Psoas muscle (tissue), 8 donors: ENCODE results near the gene CERS5. TPM values are rescaled to one million over a fixed set of nuclear protein-coding genes. Genes with fewer than 3 reads are reported as not detected.

ENCODE experiments used
- ATAC-seq, 4 donors: fragments of 200-7000 bp; cut with Tn5 transposase; one replicate each; pipeline ENCODE4 v1.9.1; 2020; ENCODE audit warnings: moderate library complexity in 3 of 4, mild to moderate bottlenecking in 2 of 4
- DNase-seq, 2 donors: peaks; one replicate each; pipeline ENCODE4 v3.0.0-alpha.2; 2020
- H3K27ac ChIP-seq: fragments of 200-600 bp; one replicate; pipeline ENCODE4 v1.8.0; 2022
- H3K27me3 ChIP-seq, 3 donors: fragments of 200-600 bp in 1 of 3; one replicate each; pipeline versions ENCODE4 v1.6.1 to v1.8.0; 2013 to 2022; ENCODE audit warnings: low read length in 2 of 3, mild to moderate bottlenecking in 2 of 3, moderate library complexity in 1 of 3; ENCODE audit not compliant: insufficient read depth in 3 of 3
- H3K36me3 ChIP-seq, 2 donors: fragments of 200-600 bp in 1 of 2; one replicate each; pipeline versions ENCODE4 v1.6.1 to v1.8.0; 2013 to 2022; ENCODE audit warnings: low read depth in 1 of 2, mild to moderate bottlenecking in 1 of 2, moderate library complexity in 1 of 2; ENCODE audit not compliant: insufficient read depth in 1 of 2
- H3K4me1 ChIP-seq: fragments of 200-600 bp; one replicate; pipeline ENCODE4 v1.8.0; 2022
- H3K4me3 ChIP-seq: fragments of 200-600 bp; one replicate; pipeline ENCODE4 v1.8.0; 2022; ENCODE audit warnings: mild to moderate bottlenecking
- H3K9me3 ChIP-seq: fragments of 200-600 bp; one replicate; pipeline ENCODE4 v1.8.0; 2022
- CTCF ChIP-seq: fragments of 200-600 bp; IDR thresholded peaks from one replicate; pipeline ENCODE4 v1.8.0; 2022; ENCODE audit warnings: antibody characterized with exemption
- WGBS, 3 donors: extraction: QIAGEN DNeasy Blood & Tissue Kit; methylation state at CpG; one replicate each; pipeline versions ENCODE4 v1.1.6 to v1.1.7; 2013; 5-methylcytosine and 5-hydroxymethylcytosine counted together
- intact Hi-C, 2 donors: fragments of 100-400 bp; cut with DNase I; formaldehyde crosslinking; loops; one replicate each; pipeline versions ENCODE4 v1.11.0 to v1.14.2; 2022
- polyA plus RNA-seq, 3 donors: library from polyadenylated mRNA; stranded (reverse); fragments of 200-250 nt; gene quantifications; one replicate each; pipeline ENCODE4 v1.2.3, GENCODE V29; 2013
- total RNA-seq, 4 donors: library from RNA; stranded (reverse); fragmentation: NEBNext Ultra II Directional in 2 of 4; extraction: Animal tissue kit (Norgen Biotek cat#: 25700) in 2 of 4; gene quantifications; one replicate each; pipeline versions ENCODE4 v1.2.1 to v1.2.4, GENCODE V29; 2021 to 2023
- donor health status: healthy with polysubstance abuse.
- donor health status: DM: no; HTN: no; CAD: no; lungs with moderate emphysema.
- donor health status: Bipolar disorder and iron deficiency.
- donor health status: healthy.
- donor health status: DM: yes; HTN: yes; CAD: no.
- donor health status: DM: no; HTN: no; CAD: no.
- donor health status: DM: no; HTN: no; CAD: no.
- donor health status: DM: yes; HTN: yes; CAD: no.

The CERS5 gene
- total and polyA plus RNA-seq, 7 donors: 5.2 to 10.7 (median 7.2) TPM

GRCh38 chr12:50212071-50212467, 44.9 kb upstream of the CERS5 start:
- 64 to 75% (median 67%) methylated on average over 2 of the region's 2 CpGs for WGBS, 3 donors
- no peaks in the 10 kb centered on the region for H3K27me3 ChIP-seq
- peak overlapping the region; percentile 51 for H3K27ac ChIP-seq
- H3K9me3 ChIP-seq: no peaks in the 10 kb centered on the region
- intact Hi-C loops: no loop called here
- TF ChIP-seq CTCF: no peak
- H3K4me1 ChIP-seq: peaks cover 9% of the 10 kb centered on the region
- DNase-seq: no peak
- H3K4me3 ChIP-seq: no peak overlapping the region
- peaks cover 0 to 26% of the 10 kb centered on the region in 2 donors for H3K36me3 ChIP-seq
- ATAC-seq: no peak

GRCh38 chr12:50211392-50212070, 44.4 kb upstream of the CERS5 start:
- WGBS, 3 donors: 67 to 72% (median 70%) methylated on average over 6 of the region's 6 CpGs
- H3K36me3 ChIP-seq: peaks cover 0 to 25% of the 10 kb centered on the region in 2 donors
- peak in 1 of 4 donors; percentile 32 for ATAC-seq
- intact Hi-C loops: no loop called here
- no peaks in the 10 kb centered on the region for H3K27me3 ChIP-seq
- TF ChIP-seq CTCF: no peak
- peak overlapping the region; percentile 51 for H3K27ac ChIP-seq
- H3K9me3 ChIP-seq: no peaks in the 10 kb centered on the region
- DNase-seq: no peak
- H3K4me1 ChIP-seq: peaks cover 9% of the 10 kb centered on the region
- no peak overlapping the region for H3K4me3 ChIP-seq

- Histone ChIP-seq H3K27me3 (no peaks in the 10 kb centered on the region), H3K9me3 (no peaks in the 10 kb centered on the region)
- no peak for ATAC-seq
Observed at GRCh38 chr12:50207424-50207823, 40.3 kb upstream of the CERS5 start.

GRCh38 chr12:50205648-50206047, 38.5 kb upstream of the CERS5 start:
- intact Hi-C loops: no loop called here
- Histone ChIP-seq H3K27me3 (no peaks in the 10 kb centered on the region), H3K9me3 (no peaks in the 10 kb centered on the region), H3K4me3 (no peak overlapping the region), H3K36me3 (peaks cover 4 to 65% of the 10 kb centered on the region in 2 donors), H3K27ac (no peak overlapping the region), H3K4me1 (no peaks in the 10 kb centered on the region)
- ATAC-seq: no peak
- DNase-seq: no peak
- TF ChIP-seq CTCF: no peak
- 89 to 92% (median 90%) methylated on average over 6 of the region's 6 CpGs for WGBS, 3 donors

More at GRCh38 chr12:50207424-50207823, 40.3 kb upstream of the CERS5 start:
- H3K36me3 ChIP-seq: peaks cover 4 to 50% of the 10 kb centered on the region in 2 donors
- WGBS, 3 donors: 97 to 100% (median 99%) methylated on average over 2 of the region's 2 CpGs
- no peak overlapping the region for H3K4me3 ChIP-seq
- peaks cover 9% of the 10 kb centered on the region for H3K4me1 ChIP-seq
- intact Hi-C loops: no loop called here
- DNase-seq: no peak
- H3K27ac ChIP-seq: no peak overlapping the region
- no peak for TF ChIP-seq CTCF

GRCh38 chr12:50203691-50204090, 36.5 kb upstream of the CERS5 start:
- Histone ChIP-seq H3K4me1 (peaks cover 5% of the 10 kb centered on the region), H3K9me3 (no peaks in the 10 kb centered on the region), H3K27ac (no peak overlapping the region), H3K36me3 (peaks cover 4 to 80% of the 10 kb centered on the region in 2 donors), H3K27me3 (no peaks in the 10 kb centered on the region), H3K4me3 (no peak overlapping the region)
- 93 to 96% (median 94%) methylated on average over 2 of the region's 2 CpGs for WGBS, 3 donors
- no peak for ATAC-seq
- TF ChIP-seq CTCF: no peak
- intact Hi-C loops: no loop called here
- DNase-seq: no peak
